SK-N-SH (cell line): Measurements from ENCODE around the gene MRM2.

Experiments used
- EP300 ChIP-seq, 2 experiments: IDR thresholded peaks; 2 replicates each; pipeline versions ENCODE4 v1.4.0 to v1.6.1; 2012; ENCODE audit warnings: borderline replicate concordance in 1 of 2, low read depth in 1 of 2, low read length in 1 of 2
- FOSL2 ChIP-seq: IDR thresholded peaks from 2 replicates; pipeline ENCODE4 v1.4.0; 2012; ENCODE audit warnings: low read depth, mild to moderate bottlenecking, moderate library complexity, borderline replicate concordance
- FOXM1 ChIP-seq: IDR thresholded peaks from 2 replicates; pipeline ENCODE4 v1.4.0; 2012; ENCODE audit warnings: low read depth, mild to moderate bottlenecking
- GABPA ChIP-seq: IDR thresholded peaks from 2 replicates; pipeline ENCODE4 v1.4.0; 2012; ENCODE audit warnings: low read depth, mild to moderate bottlenecking
- JUND ChIP-seq: IDR thresholded peaks from 2 replicates; pipeline ENCODE4 v1.4.0; 2012
- NRF1 ChIP-seq: IDR thresholded peaks from 2 replicates; pipeline ENCODE4 v1.6.1; 2012; ENCODE audit warnings: low read depth, mild to moderate bottlenecking, low read length
- RAD21 ChIP-seq: IDR thresholded peaks from 2 replicates; pipeline ENCODE4 v1.6.1; 2012; ENCODE audit warnings: mild to moderate bottlenecking, low read length
- RCOR1 ChIP-seq: fragments of 150-350 bp; IDR thresholded peaks from 2 replicates; pipeline ENCODE4 v1.6.1; 2017; ENCODE audit warnings: antibody characterized with exemption, low read length
- RFX5 ChIP-seq: IDR thresholded peaks from 2 replicates; pipeline ENCODE4 v1.6.1; 2012; ENCODE audit warnings: mild to moderate bottlenecking, improper control_type of control experiment, low read length
- TAF1 ChIP-seq: IDR thresholded peaks from 2 replicates; pipeline ENCODE4 v1.6.1; 2012; ENCODE audit warnings: low read depth, mild to moderate bottlenecking, low read length, moderate library complexity, borderline replicate concordance
- YY1 ChIP-seq: IDR thresholded peaks from 2 replicates; pipeline ENCODE4 v1.4.0; 2012; ENCODE audit warnings: low read depth, mild to moderate bottlenecking
- TF ChIP-seq, protein P1 (sequence below): fragments of 200-600 bp; sonication (generic); IDR thresholded peaks from 2 replicates; pipeline ENCODE4 v1.6.1; 2017; ENCODE audit warnings: antibody characterized with exemption, mild to moderate bottlenecking, moderate library complexity
- TF ChIP-seq, protein P2 (sequence below): fragments of 150-350 bp; IDR thresholded peaks from 2 replicates; pipeline ENCODE4 v1.6.1; 2017; ENCODE audit warnings: antibody characterized with exemption, low read length, low read depth, borderline replicate concordance

GRCh38 chr7:2200584-2200980 lies 41.4 kb downstream of the MRM2 start:
- TF ChIP-seq, protein P1, sequence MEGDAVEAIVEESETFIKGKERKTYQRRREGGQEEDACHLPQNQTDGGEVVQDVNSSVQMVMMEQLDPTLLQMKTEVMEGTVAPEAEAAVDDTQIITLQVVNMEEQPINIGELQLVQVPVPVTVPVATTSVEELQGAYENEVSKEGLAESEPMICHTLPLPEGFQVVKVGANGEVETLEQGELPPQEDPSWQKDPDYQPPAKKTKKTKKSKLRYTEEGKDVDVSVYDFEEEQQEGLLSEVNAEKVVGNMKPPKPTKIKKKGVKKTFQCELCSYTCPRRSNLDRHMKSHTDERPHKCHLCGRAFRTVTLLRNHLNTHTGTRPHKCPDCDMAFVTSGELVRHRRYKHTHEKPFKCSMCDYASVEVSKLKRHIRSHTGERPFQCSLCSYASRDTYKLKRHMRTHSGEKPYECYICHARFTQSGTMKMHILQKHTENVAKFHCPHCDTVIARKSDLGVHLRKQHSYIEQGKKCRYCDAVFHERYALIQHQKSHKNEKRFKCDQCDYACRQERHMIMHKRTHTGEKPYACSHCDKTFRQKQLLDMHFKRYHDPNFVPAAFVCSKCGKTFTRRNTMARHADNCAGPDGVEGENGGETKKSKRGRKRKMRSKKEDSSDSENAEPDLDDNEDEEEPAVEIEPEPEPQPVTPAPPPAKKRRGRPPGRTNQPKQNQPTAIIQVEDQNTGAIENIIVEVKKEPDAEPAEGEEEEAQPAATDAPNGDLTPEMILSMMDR: no peak
- TF ChIP-seq JUND (no peak), FOSL2 (no peak), RFX5 (no peak), EP300 (IDR thresholded peaks at IDR 0.05; ENCODE audit: borderline replicate concordance in 1 of 2, low read depth in 1 of 2, low read length in 1 of 2) (no peak), TAF1 (no peak), GABPA (no peak), RAD21 (no peak), YY1 (no peak), NRF1 (no peak), FOXM1 (no peak), RCOR1 (no peak)
- TF ChIP-seq, protein P2, sequence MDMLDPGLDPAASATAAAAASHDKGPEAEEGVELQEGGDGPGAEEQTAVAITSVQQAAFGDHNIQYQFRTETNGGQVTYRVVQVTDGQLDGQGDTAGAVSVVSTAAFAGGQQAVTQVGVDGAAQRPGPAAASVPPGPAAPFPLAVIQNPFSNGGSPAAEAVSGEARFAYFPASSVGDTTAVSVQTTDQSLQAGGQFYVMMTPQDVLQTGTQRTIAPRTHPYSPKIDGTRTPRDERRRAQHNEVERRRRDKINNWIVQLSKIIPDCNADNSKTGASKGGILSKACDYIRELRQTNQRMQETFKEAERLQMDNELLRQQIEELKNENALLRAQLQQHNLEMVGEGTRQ: no peak
